OCI-M1 (cell line): ENCODE results near the gene LGALS4.
"Not testable (repeated sequence)": the region's sequence is repeated elsewhere in the genome, so short reads cannot be mapped to it uniquely, and the experiment has no call there.

ENCODE experiments used
- DNase-seq: peaks from one replicate; lab custom pipeline; 2025; lab: John Stamatoyannopoulos, UW

LGALS4 gene

DNA sequence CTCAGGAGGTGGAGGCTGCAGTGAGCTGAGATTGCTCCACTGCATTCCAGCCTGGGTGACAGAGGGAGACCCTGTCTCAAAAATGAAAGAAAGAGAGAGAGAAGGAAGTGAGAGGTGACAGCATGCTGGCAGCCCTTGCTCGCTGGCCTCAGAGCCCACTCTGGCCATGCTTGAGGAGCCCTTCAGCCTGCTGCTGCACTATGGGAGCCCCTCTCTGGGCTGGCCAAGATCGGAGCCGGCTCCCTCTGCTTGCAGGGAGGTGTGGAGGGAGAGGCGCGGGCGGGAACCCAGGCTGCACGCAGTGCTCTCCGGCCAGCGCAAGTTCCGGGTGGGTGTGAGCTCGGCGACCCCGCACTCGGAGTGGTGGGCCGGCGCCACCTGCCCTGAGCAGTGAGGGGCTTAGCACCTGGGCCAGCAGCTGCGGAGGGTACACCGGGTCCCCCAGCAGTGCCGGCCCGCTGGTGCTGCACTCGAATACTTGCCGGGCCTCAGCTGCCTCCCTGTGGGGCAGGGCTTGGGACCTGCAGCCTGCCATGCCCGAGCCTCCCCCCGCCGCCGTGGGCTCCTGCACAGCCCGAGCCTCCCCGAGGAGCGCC is 8.6 kb upstream of the LGALS4 start:
- DNase-seq, result not testable (repeated sequence)

DNA sequence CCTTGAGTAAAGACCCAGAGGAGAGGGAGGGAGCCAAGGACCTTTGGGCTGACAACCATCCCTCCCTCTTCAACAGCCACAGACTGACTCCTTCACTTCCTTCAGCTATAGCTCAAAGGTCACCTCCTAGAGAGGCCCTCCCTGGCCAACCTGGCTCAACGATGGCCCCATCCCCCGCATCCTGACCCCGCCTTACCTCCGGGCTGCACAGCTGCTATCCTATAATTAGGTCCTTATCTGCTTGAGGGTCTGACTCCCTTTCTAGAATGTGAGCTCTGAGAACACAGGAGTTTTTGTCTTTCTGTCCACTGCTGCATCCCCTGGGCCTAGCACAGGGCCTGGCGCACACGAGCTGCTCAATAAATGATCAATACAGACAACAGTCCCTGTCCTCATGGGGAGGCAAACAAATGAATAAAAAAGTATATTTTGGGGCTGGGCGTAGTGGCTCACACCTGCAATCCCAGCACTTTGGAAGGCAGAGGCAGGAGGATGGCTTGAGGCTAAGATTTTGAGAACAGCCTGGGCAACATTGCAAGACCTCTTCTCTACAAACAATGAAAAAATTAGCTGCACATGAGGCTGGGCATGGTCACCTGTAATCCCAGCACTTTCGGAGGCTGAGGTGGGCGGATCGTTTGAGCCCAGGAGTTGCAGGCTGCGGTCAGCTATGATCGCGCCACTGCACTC is 6.6 kb upstream of the LGALS4 start:
- peak; percentile 16 for DNase-seq

DNA sequence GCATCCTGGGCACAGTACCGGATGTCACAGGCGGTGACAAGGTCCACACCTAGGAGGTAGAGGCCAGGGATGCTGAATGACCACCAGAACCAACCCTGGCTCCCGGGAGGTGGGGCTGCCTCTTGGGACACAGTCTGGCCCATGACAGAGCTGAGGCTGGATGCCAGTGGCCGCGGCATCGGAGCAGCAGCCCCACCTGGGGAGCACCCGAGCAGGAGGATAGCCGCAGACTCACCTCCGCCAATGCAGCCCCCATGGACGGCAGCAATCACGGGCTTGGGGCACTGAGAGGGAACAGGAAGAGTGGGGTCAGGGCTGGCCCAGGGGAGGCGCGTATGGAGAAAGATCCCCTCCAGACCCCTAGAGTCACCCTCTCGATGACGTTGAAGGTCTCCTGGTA is 4.3 kb upstream of the LGALS4 start:
- no peak for DNase-seq

DNA sequence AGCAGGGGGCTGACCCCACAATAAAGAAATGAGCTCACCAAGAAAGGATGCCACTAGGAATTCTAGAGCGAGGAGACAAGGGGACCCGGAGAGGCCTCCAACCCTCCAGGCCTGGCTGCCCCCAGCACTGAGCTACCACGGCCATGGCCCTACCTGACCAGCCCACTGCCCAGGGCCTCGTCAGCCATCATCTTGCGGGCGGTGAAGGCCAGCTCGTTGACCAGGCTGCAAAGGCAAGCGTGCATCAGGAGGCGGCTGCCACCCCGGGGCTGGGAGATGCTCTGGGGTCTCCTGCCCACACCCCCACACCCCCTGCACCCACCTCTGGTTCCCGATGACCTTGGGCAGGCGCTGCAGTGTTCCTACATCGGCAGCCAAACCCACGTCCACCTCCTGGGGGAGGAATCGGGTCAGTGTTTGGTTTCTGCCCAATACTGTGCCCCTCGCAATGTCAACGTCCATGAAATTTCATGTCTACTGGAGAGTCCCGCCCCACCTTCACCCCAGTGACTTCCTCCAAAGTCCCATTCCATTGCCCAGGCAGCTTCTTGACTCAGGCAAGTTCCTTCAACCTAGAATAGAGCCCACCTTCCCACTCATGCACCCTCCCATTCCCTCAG is 3.5 kb upstream of the LGALS4 start:
- DNase-seq, result no peak

DNA sequence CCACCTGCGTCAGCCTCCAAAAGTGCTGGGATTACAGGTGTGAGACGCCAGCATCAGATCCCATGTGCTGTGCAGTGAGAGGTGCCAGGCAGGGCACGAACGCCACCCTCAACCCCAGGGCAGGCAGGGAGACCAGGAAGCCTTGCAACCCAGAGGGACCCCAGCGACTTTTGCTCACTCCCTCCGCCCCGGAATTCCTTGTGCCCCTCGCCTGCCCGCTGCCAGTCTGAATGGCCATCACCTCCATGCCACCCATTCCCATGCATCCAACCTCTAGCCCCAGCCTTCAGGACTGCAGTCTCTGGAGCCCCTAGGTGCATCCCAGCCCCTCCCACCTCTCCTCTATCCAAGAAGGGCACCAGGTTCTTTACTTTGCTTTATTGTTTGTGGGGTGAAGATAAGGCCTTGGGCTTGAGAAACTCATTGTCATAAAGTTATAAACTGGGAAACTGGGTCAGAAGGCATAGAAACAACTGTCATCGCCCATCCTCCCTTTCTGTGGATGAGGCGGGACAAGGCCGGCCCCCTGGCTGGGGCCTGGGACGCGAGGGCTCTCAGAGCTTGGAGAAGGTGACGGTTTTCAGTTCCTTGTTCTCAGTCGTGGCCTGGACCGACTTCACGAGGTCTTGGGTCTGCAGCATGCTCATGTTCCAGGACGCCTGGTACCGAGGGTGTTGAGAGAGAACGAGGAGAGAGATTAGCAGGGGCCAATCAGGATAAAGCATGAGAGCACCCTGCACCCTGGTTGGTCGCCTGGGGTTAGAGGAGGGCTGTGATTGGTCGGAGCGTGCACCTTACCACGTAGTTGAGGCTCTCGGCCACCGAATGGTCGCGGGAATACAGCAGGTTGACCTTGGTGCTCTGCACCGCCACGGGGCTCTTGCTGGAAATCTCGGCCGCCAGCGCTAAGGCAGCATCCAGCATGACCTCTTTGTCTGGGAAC is 2.6 kb upstream of the LGALS4 start:
- no peak for DNase-seq

DNA sequence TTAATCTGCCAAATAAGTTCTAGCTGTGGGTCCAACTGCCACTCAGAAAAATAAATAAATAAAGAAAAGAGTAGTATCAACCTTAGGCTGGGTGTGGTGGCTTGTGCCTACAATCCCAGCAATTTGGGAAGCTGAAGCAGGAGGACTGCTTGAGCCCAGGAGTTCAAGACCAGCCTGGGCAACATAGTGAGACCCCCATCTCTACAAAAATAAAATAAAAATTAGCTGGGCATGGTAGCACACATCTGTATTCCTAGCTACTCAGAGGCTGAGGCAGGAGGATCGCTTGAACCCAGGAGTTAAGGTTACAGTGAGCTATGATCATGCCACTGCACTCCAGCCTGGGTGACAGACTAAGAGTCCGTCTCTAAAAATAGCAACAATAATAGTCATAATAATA is 1.2 kb upstream of the LGALS4 start:
- not testable (repeated sequence) for DNase-seq

DNA sequence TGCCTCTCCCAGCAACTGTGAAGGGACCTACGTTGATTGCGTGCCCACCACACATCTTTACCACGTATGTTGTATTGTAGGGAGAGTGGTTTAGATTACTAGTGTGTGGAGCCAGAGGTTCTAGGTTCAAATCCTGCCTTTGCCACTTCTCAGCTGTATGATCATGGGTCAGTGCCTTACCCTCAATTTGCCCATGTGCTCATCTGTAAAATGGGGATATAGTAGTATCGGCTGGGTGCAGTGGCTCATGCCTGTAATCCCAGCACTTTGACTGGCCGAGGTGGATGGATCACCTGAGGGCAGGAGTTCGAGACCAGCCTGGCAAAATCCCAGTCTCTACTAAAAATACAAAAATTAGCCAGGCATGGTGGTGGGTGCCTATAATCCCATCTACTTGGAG is 578 bp upstream of the LGALS4 start:
- DNase-seq, result no peak

DNA sequence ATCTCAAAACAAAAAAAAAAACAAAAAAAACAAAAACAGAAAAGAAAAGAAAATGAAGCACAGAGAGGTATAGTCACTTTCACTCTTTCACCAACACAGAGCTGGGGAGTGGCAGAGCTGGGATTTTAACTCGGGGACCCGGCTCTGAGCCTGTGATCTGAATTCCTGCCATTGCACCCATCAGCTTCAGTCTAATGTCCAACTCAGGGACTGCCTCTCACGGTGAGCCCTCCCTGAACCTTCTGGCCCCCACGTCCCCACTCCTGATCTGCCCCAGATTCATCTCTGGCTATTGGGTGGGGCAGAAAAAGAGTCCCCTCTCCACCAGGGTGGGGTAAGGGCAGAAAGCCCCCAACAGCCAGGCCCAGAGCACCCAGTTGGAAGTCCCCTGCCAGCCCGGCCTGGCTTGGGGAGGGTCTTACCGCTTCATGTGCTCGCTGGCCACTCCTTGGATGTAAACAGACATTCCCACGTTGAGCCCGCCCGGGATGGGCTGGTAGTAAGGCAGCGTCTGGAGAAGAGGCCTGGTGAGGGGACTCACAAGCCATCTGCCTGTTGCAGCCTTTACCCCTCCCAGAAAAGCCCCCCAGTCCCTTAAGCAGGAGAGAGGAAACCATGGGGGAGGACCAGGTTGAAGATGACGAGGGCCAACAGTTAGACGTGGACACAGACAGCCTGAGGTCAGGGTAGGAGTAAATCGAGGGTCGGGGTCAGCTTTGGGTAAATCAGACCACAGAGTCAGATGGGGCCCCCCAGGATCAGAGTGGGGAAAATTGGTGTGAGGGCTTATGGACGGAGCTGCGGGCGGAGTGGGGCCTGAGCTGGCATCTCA is 520 bp downstream of the LGALS4 start:
- no peak for DNase-seq

DNA sequence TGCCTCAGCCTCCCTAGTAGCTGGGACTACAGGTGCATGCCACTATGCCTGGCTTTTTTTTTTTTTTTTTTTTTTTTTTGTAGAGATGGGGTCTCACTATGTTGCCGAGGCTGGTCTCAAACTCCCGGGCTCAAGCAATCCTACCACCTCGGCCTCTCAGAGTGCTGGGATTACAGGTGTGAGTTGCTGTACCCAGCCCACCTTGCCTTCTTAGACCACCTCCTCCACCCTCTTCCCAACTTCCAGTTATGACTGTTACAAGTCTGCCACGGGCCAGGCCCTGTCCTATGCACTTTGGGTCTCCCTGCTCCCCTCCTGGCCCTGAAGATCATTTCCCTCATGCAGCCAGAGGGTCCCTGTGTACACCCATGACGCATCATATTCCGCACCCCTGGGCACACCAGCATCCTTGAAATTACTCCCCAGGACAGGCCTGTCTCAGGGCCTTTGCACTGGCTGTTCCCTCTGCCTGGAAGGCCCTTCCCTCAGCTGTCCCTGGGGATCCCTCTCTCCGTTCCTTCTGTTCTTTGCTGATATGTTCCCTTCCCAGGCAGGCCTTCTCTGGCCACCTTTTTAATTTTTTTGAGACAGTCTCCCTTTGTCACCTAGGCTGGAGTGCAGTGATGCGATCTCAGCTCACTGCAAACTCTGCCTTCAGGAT is 3.0 kb downstream of the LGALS4 start:
- no peak for DNase-seq

DNA sequence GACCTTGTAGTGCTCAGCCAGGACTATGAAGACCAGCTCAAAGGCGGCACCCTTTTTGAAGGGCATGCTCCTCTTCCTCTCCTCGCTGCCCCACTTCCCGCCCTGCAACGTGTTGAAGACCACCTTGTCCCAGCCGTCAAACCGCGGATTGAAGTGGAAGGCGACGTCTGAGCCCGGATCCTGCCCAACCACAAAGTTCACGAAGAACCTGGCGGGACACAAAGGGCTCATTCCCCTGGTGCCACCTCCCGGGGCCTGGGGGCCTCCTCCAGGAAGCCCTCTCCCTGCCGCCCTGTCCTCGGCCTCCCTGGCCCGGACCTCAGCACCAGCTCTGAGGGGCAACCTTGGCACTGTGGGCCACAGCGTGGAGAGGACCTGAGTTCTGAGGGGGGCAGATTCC is 4.0 kb downstream of the LGALS4 start:
- no peak for DNase-seq

DNA sequence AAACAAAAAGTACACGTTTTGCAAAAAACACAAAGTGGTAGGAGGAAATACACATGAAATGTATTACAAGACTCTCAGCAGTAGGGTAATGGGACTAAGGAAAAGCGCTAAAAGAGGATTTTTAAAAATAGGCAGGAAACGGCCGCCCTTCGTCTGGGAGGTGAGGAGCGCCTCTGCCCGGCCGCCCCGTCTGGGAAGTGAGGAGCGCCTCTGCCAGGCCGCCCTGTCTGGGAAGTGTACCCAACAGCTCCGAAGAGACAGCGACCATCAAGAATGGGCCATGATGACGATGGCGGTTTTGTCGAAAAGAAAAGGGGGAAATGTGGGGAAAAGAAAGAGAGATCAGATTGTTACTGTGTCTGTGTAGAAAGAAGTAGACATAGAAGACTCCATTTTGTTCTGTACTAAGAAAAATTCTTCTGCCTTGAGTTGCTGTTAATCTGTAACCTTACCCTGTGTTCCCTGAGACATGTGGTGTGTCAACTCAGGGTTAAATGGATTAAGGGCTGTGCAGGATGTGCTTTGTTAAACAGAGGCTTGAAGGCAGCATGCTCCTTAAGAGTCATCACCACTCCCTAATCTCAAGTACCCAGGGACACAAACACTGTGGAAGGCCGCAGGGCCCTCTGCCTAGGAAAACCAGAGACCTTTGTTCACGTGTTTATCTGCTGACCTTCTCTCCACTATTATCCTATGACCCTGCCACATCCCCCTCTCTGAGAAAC is 5.2 kb downstream of the LGALS4 start:
- DNase-seq, result not testable (repeated sequence)

DNA sequence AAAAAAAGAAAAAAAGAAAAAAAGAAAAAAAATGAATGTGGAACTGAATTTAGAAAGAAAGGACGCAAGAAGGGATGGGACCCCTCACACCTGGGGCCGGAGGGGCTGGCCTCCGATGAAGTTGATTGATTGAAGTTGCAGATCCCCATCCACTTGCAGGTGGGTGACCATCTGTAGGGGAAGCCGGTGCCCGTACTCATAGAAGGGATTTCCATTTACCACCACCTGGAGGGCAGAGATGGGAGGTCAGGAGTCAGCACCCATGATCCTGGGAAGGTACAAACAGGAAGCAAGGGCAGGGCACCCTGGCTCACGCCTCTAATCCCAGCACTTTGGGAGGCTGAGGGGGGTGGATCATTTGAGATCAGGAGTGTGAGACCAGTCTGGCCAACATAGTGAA is 6.4 kb downstream of the LGALS4 start:
- no peak for DNase-seq

DNA sequence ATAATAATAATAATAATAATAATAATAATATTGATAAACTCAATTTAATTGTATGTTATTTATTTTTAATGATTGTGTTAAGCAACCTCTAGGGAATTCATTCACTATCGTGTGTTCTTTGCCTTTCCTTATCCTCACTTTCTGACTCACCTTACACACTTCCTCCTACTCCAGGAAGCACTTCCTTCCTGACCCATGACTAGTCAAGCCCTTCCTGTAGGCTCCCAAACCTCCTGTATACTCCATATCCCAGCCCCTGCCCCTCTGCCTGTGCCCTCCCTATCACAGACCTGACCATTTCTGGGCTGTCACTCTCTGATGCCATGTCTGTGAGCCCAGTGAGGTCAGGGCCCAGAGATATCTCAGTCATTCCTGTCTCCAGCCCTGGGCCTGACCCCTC is 7.6 kb downstream of the LGALS4 start:
- DNase-seq, result no peak

DNA sequence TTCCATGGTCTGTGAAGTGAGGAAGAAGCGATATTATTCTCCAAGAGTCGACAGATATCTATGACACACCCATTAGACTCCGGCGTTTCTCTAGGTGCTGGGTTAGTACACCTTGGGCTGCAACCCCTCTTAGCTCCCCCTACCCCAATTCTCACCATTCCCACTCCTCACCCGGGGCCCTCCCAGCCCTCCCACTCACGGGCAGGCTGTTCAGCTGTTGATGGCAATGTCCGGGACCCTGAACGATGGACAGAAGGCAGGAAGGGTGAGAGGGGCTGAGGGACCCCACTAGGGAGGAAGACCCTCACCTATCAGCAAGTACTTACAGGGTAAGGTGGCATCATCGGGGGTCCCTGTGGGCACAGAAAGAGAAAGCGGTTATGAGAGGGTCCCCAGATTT is 9.2 kb downstream of the LGALS4 start:
- DNase-seq, result no peak

DNA sequence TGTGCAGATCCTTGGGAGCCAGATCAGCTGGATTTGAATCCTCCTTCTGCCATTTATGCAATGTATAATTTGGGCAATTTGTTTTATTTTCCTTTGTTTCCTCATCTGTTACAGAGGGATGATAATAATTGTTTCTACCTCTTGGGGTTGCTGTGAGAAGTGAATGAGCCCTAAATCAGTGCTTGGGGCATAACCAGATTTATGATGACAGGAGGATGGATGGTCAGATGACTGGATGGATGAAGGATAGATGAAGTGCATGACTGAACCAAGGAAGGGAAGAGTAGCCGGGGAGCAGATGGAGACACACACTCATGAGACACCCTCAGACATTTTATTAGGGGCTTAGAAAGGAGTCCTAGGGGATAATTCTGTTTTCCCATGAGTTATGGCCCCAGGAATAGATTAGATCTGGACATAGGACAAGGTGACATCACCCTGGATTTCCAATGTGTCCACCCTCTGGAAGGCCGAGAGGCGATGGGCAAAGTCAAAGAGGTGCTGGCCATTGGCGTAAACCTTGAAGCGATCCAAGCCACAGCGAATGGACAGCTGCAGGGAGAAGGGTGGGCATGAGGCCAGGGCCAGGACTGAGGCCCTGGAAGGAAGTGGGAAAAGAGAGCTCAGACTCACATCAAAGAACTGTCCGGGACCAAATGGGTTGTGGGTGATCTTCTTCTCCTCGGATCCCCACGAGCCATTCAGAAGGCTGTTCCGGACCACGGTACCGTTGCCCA is 11.2 kb downstream of the LGALS4 start:
- DNase-seq, result no peak

DNA sequence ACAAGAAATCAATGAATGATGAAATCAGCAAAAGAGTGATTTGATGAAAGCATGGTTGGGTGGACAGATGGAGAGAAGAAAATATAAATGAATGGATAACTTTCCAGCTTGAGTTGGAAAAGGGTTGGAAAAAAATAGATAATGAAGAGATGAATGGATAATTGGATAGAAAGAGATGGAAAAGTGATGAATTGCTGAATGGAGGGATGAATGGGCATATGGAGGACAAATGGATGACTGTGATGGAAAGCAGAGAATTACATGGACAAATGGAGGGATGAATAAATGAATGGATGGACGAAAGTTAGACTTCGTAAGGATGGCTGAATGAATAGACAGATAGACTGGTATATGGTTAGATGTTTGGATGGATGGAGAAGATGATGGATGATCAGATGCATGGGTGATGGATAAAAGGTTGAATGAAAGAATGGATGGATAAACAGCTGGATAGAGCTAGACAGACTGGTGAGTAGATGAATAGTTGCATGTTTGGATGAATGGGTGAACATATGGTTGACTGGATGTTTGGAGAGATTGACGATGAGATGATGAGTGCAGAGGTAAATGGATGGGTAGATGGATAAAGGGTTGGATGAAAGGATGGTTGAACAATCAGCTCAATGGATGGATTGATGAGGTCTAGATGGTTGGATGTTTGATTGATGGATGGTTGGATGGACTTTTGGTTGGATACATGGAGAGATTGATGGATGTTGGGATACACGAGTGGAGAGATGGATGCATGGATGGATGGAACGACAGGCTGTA is 12.0 kb downstream of the LGALS4 start:
- DNase-seq, result no peak

DNA sequence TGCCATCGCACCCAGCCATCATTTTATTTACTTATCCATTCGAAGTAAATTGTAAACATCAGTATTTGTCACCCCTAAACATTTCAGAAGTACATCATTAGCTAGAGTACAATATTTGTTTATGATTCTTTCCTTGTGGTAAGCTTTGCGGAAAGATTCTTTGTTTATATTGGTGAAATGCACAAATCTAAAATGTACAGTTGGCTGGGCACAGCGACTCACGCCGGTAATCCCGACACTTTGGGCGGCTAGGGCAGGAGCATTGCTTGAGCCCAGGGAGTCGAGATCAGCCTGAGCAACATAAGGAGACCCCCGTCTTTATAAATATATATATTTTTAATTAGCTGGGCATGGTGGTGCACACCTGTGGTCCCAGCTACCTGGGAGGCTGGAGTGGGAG is 13.6 kb downstream of the LGALS4 start:
- DNase-seq, result no peak

DNA sequence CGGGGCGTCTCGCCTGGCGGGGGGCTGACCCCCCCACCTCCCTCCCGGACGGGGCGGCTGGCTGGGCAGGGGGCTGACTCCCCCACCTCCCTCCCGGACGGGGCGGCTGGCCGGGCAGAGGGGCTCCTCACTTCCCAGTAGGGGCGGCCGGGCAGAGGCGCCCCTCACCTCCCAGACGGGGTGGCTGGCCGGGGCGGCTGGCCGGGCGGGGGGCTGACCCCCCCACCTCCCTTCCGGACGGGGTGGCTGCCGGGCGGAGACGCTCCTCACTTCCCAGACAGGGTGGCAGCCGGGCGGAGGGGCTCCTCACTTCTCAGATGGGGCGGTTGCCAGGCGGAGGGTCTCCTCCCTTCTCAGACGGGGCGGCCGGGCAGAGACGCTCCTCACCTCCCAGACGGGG is 15.0 kb downstream of the LGALS4 start:
- DNase-seq, result not testable (repeated sequence)

DNA sequence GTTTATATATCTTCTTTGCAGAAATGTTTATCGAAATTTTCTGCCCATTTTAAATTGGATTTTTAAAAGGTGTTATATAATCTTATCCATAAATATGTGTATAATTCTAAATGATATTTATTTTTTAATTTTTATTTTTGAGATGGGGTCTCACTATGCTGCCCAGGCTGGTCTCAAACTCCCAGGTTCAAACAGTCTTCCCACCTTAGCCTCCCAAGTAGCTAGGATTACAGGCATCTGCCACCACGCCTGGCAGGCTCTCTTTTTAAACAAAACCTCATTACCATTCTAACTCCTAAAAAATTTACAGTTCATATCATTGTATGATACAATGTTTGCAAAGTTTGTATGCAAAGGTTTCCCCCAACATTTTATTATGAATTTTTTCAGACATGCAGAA is 16.6 kb downstream of the LGALS4 start:
- no peak for DNase-seq
